SK-N-SH treated with all-trans-retinoic acid at 6 μM for 48 hours (cell line): ENCODE measurements around the gene MC4R.

Experiments used
- ISL1 ChIP-seq: fragments of 250-450 bp; sonication (Bioruptor Pico); IDR thresholded peaks from 2 replicates; pipeline ENCODE4 v2.1.2; 2022; ENCODE audit warnings: mild to moderate bottlenecking, moderate library complexity
- ZC3H10 ChIP-seq: fragments of 250-450 bp; sonication (Bioruptor Pico); IDR thresholded peaks from 2 replicates; pipeline ENCODE4 v1.5.1; 2021; ENCODE audit warnings: mild to moderate bottlenecking, moderate library complexity
- ZFP3 ChIP-seq: fragments of 250-450 bp; sonication (Bioruptor Pico); IDR thresholded peaks from 2 replicates; pipeline ENCODE4 v1.5.0; 2020; ENCODE audit warnings: mild to moderate bottlenecking, moderate library complexity
- ZFP30 ChIP-seq: fragments of 450-650 bp; formaldehyde crosslinking; IDR thresholded peaks from 2 replicates; pipeline ENCODE4 v1.5.0; 2022; ENCODE audit warnings: mild to moderate bottlenecking, moderate library complexity
- TF ChIP-seq, protein P1 (sequence below): fragments of 250-450 bp; sonication (Bioruptor Pico); IDR thresholded peaks from 2 replicates; pipeline ENCODE4 v1.5.1; 2020; ENCODE audit warnings: low read depth, mild to moderate bottlenecking, moderate library complexity

- TF ChIP-seq ZFP30 (CRISPR knock-in tag) (no peak), ZC3H10 (CRISPR knock-in tag) (no peak), ZFP3 (CRISPR knock-in tag) (no peak), ISL1 (no peak)
- TF ChIP-seq, protein P1, sequence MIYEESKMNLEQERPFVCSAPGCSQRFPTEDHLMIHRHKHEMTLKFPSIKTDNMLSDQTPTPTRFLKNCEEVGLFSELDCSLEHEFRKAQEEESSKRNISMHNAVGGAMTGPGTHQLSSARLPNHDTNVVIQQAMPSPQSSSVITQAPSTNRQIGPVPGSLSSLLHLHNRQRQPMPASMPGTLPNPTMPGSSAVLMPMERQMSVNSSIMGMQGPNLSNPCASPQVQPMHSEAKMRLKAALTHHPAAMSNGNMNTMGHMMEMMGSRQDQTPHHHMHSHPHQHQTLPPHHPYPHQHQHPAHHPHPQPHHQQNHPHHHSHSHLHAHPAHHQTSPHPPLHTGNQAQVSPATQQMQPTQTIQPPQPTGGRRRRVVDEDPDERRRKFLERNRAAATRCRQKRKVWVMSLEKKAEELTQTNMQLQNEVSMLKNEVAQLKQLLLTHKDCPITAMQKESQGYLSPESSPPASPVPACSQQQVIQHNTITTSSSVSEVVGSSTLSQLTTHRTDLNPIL = no peak
Measured at GRCh38 chr18:60331890-60332289, 40.7 kb downstream of the MC4R start.
